ENCODE measurements around the gene STAB1.

The STAB1 gene

GRCh38 chr3:52469001-52469400, 26.1 kb upstream of the STAB1 start:
- peaks cover 20 to 35% of the 10 kb centered on the region in 2 donors for H3K36me3 ChIP-seq (ENCODE audit: control insufficient read depth in 1 of 2, insufficient read depth in 2 of 2, low read length in 2 of 2)

DNA sequence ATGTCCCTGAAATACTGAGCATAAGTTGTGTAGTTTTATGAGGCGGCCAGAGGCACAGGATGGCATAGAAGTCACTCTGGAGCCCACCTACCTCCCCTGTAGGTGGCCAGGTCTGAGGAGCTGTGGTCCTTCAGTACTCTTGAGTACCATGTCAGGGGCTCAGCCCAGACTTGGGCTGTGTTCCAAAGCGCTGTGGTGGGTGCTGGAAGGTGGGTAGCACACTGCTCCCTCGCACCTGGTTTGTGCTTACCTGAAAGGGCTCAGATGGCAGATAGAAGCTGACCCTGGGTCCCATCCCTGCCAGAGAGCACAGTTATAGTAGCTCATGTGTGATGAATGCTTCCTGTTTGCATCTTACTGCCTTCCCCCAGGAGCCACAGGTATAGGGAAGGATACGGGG, 24.2 kb upstream of the STAB1 start:
- Histone ChIP-seq H3K27ac (ENCODE audit: low read length) (no peak overlapping the region), H3K36me3 (ENCODE audit: control insufficient read depth in 1 of 2, insufficient read depth in 2 of 2, low read length in 2 of 2) (peaks cover 31 to 51% of the 10 kb centered on the region in 2 donors), H3K4me1 (ENCODE audit: control insufficient read depth in 1 of 2, insufficient read depth in 2 of 2, low read length in 2 of 2) (peaks cover 11 to 16% of the 10 kb centered on the region in 2 donors), H3K9me3 (ENCODE audit: control insufficient read depth in 1 of 2, low read length in 2 of 2) (no peaks in the 10 kb centered on the region), H3K4me3 (ENCODE audit: low read depth in 1 of 2, low read length in 2 of 2) (no peak overlapping the region), H3K27me3 (ENCODE audit: low read depth, low read length) (no peaks in the 10 kb centered on the region)

More at GRCh38 chr3:52469001-52469400, 26.1 kb upstream of the STAB1 start:
- no peak overlapping the region for H3K27ac ChIP-seq (ENCODE audit: low read length)
- H3K4me1 ChIP-seq (ENCODE audit: control insufficient read depth in 1 of 2, insufficient read depth in 2 of 2, low read length in 2 of 2) = peaks cover 11 to 19% of the 10 kb centered on the region in 2 donors
- no peak overlapping the region for H3K4me3 ChIP-seq (ENCODE audit: low read depth in 1 of 2, low read length in 2 of 2)
- H3K27me3 ChIP-seq (ENCODE audit: low read depth, low read length) = no peaks in the 10 kb centered on the region
- no peaks in the 10 kb centered on the region for H3K9me3 ChIP-seq (ENCODE audit: control insufficient read depth in 1 of 2, low read length in 2 of 2)

GRCh38 chr3:52471371-52472238, 23.5 kb upstream of the STAB1 start:
- H3K36me3 ChIP-seq (ENCODE audit: control insufficient read depth in 1 of 2, insufficient read depth in 2 of 2, low read length in 2 of 2) = peaks cover 38 to 58% of the 10 kb centered on the region in 2 donors
- H3K9me3 ChIP-seq (ENCODE audit: control insufficient read depth in 1 of 2, low read length in 2 of 2) = no peaks in the 10 kb centered on the region
- H3K4me3 ChIP-seq (ENCODE audit: low read depth in 1 of 2, low read length in 2 of 2) = no peak overlapping the region
- H3K27me3 ChIP-seq (ENCODE audit: low read depth, low read length) = no peaks in the 10 kb centered on the region
- H3K4me1 ChIP-seq (ENCODE audit: control insufficient read depth in 1 of 2, insufficient read depth in 2 of 2, low read length in 2 of 2) = peaks cover 9 to 11% of the 10 kb centered on the region in 2 donors
- no peak overlapping the region for H3K27ac ChIP-seq (ENCODE audit: low read length)

GRCh38 chr3:52472239-52473000, 22.7 kb upstream of the STAB1 start:
- peaks cover 6 to 11% of the 10 kb centered on the region in 2 donors for H3K4me1 ChIP-seq (ENCODE audit: control insufficient read depth in 1 of 2, insufficient read depth in 2 of 2, low read length in 2 of 2)
- peaks cover 43 to 66% of the 10 kb centered on the region in 2 donors for H3K36me3 ChIP-seq (ENCODE audit: control insufficient read depth in 1 of 2, insufficient read depth in 2 of 2, low read length in 2 of 2)
- no peak overlapping the region for H3K27ac ChIP-seq (ENCODE audit: low read length)
- H3K27me3 ChIP-seq (ENCODE audit: low read depth, low read length) = no peaks in the 10 kb centered on the region
- H3K4me3 ChIP-seq (ENCODE audit: low read depth in 1 of 2, low read length in 2 of 2) = no peak overlapping the region
- H3K9me3 ChIP-seq (ENCODE audit: control insufficient read depth in 1 of 2, low read length in 2 of 2) = no peaks in the 10 kb centered on the region

- Histone ChIP-seq H3K27me3 (ENCODE audit: low read depth, low read length) (no peaks in the 10 kb centered on the region), H3K27ac (ENCODE audit: low read length) (no peak overlapping the region), H3K4me1 (ENCODE audit: control insufficient read depth in 1 of 2, insufficient read depth in 2 of 2, low read length in 2 of 2) (peaks cover 5 to 11% of the 10 kb centered on the region in 2 donors), H3K9me3 (ENCODE audit: control insufficient read depth in 1 of 2, low read length in 2 of 2) (no peaks in the 10 kb centered on the region), H3K4me3 (ENCODE audit: low read depth in 1 of 2, low read length in 2 of 2) (no peak overlapping the region), H3K36me3 (ENCODE audit: control insufficient read depth in 1 of 2, insufficient read depth in 2 of 2, low read length in 2 of 2) (peaks cover 50 to 72% of the 10 kb centered on the region in 2 donors)
Observed at GRCh38 chr3:52473026-52473425, 22.1 kb upstream of the STAB1 start.

DNA sequence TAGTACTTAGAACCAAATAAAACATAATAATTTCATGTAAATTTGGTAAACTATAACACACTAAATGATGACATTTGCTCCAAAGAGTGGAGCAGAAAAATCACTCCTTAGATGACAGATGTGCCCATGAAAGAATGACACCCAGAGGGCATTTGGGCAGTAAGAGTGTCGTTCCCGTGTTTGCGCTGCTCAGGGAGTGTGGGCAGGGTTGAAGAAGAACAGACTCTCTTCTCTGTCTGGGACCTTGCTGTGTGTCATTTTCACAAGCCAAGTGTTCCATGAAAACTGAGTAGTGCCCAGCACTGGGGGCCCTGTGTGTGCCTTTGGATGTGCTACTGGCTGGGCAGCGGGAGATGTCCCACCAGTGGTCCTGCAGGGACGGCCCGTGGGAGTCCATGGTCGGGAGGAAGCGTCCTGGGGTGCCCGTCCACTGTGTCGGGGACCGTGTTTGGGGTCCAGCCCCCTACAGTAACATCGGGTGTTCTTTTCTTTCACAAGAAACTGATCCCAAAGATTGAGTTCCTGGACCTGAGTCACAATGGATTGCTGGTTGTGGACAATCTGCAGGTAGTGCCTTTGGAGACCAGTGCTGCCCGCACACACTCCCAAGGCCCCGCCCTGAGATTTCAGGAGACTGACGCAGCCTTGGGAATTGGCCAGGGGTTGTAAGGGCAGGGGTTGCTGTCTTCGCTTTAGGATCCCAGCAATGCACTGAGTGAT, 17.9 kb upstream of the STAB1 start:
- Histone ChIP-seq H3K27ac (ENCODE audit: low read length) (no peak overlapping the region), H3K9me3 (ENCODE audit: control insufficient read depth in 1 of 2, low read length in 2 of 2) (no peaks in the 10 kb centered on the region), H3K4me1 (ENCODE audit: control insufficient read depth in 1 of 2, insufficient read depth in 2 of 2, low read length in 2 of 2) (peaks cover 0 to 3% of the 10 kb centered on the region in 2 donors), H3K36me3 (ENCODE audit: control insufficient read depth in 1 of 2, insufficient read depth in 2 of 2, low read length in 2 of 2) (peaks cover 85 to 95% of the 10 kb centered on the region in 2 donors), H3K4me3 (ENCODE audit: low read depth in 1 of 2, low read length in 2 of 2) (no peak overlapping the region), H3K27me3 (ENCODE audit: low read depth, low read length) (no peaks in the 10 kb centered on the region)

DNA sequence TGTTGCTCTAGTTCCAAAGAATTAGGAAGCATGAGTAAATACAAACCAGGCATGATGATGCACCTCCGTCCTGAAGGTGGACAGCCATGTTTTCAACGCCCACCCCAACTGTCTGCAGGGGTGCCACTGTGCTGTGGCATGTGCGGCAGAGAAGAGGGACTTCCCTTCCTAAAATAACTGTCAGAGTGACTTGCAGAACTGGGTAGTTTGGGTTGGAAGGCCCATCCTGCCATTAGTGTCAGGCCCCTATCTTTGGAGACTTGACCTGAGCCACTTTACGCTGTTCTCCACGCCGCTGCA, 17.4 kb upstream of the STAB1 start:
- peaks cover 0 to 2% of the 10 kb centered on the region in 2 donors for H3K4me1 ChIP-seq (ENCODE audit: control insufficient read depth in 1 of 2, insufficient read depth in 2 of 2, low read length in 2 of 2)
- H3K4me3 ChIP-seq (ENCODE audit: low read depth in 1 of 2, low read length in 2 of 2) = no peak overlapping the region
- H3K27me3 ChIP-seq (ENCODE audit: low read depth, low read length) = no peaks in the 10 kb centered on the region
- H3K9me3 ChIP-seq (ENCODE audit: control insufficient read depth in 1 of 2, low read length in 2 of 2) = no peaks in the 10 kb centered on the region
- no peak overlapping the region for H3K27ac ChIP-seq (ENCODE audit: low read length)
- peaks cover 81 to 95% of the 10 kb centered on the region in 2 donors for H3K36me3 ChIP-seq (ENCODE audit: control insufficient read depth in 1 of 2, insufficient read depth in 2 of 2, low read length in 2 of 2)

GRCh38 chr3:52479037-52479876, 15.9 kb upstream of the STAB1 start:
- Histone ChIP-seq H3K9me3 (ENCODE audit: control insufficient read depth in 1 of 2, low read length in 2 of 2) (no peaks in the 10 kb centered on the region), H3K27ac (ENCODE audit: low read length) (no peak overlapping the region), H3K36me3 (ENCODE audit: control insufficient read depth in 1 of 2, insufficient read depth in 2 of 2, low read length in 2 of 2) (peaks cover 67 to 84% of the 10 kb centered on the region in 2 donors), H3K4me3 (ENCODE audit: low read depth in 1 of 2, low read length in 2 of 2) (no peak overlapping the region), H3K4me1 (ENCODE audit: control insufficient read depth in 1 of 2, insufficient read depth in 2 of 2, low read length in 2 of 2) (peaks cover 0 to 17% of the 10 kb centered on the region in 2 donors), H3K27me3 (ENCODE audit: low read depth, low read length) (no peaks in the 10 kb centered on the region)

DNA sequence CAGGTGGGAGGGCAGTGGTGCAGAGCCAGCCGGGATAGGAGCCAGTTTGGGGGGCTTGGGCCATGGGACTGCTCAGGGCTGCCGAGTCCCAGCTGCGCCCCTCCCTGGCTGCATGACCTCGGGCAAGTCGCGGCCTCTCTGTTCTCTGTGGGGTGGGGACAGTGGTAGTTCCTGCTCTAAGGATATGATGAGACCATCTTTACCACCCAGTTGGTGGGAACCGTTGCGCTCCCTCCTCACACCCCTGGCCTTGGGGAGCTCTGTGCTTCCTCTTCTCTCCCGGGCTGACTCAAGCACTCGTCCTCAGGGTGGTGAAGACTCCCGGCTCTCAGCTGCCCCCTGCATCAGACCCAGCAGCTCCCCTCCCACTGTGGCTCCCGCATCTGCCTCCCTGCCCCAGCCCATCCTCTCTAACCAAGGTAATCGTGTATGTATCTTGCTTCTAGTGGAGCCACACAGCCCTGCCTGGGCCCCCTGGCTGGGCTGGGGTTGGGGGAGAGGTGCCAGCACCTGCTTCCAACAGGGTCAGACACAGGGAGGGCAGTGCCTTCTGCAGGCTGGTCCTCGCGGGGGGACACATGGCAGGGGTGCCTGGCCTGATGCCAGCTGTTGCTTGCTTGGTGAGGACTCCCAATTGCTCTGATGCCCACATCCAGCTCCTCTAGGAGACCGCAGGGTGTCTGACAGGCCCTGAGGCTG, 15.1 kb upstream of the STAB1 start:
- H3K36me3 ChIP-seq (ENCODE audit: control insufficient read depth in 1 of 2, insufficient read depth in 2 of 2, low read length in 2 of 2) = peaks cover 64 to 78% of the 10 kb centered on the region in 2 donors
- no peaks in the 10 kb centered on the region for H3K9me3 ChIP-seq (ENCODE audit: control insufficient read depth in 1 of 2, low read length in 2 of 2)
- no peak overlapping the region for H3K4me3 ChIP-seq (ENCODE audit: low read depth in 1 of 2, low read length in 2 of 2)
- no peaks in the 10 kb centered on the region for H3K27me3 ChIP-seq (ENCODE audit: low read depth, low read length)
- H3K27ac ChIP-seq (ENCODE audit: low read length) = no peak overlapping the region
- peaks cover 0 to 25% of the 10 kb centered on the region in 2 donors for H3K4me1 ChIP-seq (ENCODE audit: control insufficient read depth in 1 of 2, insufficient read depth in 2 of 2, low read length in 2 of 2)
